IMR-90 (cell line): Measurements from ENCODE around the gene ZNF207.

Experiments
- CHD1 ChIP-seq: IDR thresholded peaks from 2 replicates; pipeline ENCODE4 v1.6.1; 2012; ENCODE audit warnings: low read depth, low read length, improper control_type of control experiment
- MAFK ChIP-seq: IDR thresholded peaks from 2 replicates; pipeline ENCODE4 v1.6.1; 2012; ENCODE audit warnings: low read depth, low read length, improper control_type of control experiment
- MAZ ChIP-seq: IDR thresholded peaks from 2 replicates; pipeline ENCODE4 v1.6.1; 2012; ENCODE audit warnings: low read depth, mild to moderate bottlenecking, low read length, improper control_type of control experiment, moderate library complexity, borderline replicate concordance
- MXI1 ChIP-seq: IDR thresholded peaks from 2 replicates; pipeline ENCODE4 v1.6.1; 2012; ENCODE audit warnings: low read depth, mild to moderate bottlenecking, low read length, moderate library complexity, borderline replicate concordance
- POLR2A ChIP-seq: IDR thresholded peaks from 2 replicates; pipeline ENCODE4 v1.6.1; 2012; ENCODE audit warnings: mild to moderate bottlenecking, low read depth, low read length
- RAD21 ChIP-seq: IDR thresholded peaks from 2 replicates; pipeline ENCODE4 v1.6.1; 2012; ENCODE audit warnings: low read length, improper control_type of control experiment
- RCOR1 ChIP-seq: IDR thresholded peaks from 2 replicates; pipeline ENCODE4 v1.6.1; 2012; ENCODE audit warnings: mild to moderate bottlenecking, low read length, improper control_type of control experiment; ENCODE audit not compliant: insufficient replicate concordance
- TF ChIP-seq, protein P1 (sequence below): conservative IDR thresholded peaks from 2 replicates; pipeline ENCODE4 v1.5.1; 2012; ENCODE audit warnings: mild to moderate bottlenecking, low read depth, low read length, improper control_type of control experiment
- TF ChIP-seq, protein P2 (sequence below): fragments of 150-350 bp; IDR thresholded peaks from 2 replicates; pipeline ENCODE4 v1.6.1; 2017; ENCODE audit warnings: mild to moderate bottlenecking, antibody characterized with exemption, low read length, low read depth
- TF ChIP-seq, protein P3 (sequence below): fragments of 150-350 bp; IDR thresholded peaks from 2 replicates; pipeline ENCODE4 v1.6.1; 2016; ENCODE audit warnings: low read depth, mild to moderate bottlenecking, low read length, moderate library complexity, borderline replicate concordance

DNA sequence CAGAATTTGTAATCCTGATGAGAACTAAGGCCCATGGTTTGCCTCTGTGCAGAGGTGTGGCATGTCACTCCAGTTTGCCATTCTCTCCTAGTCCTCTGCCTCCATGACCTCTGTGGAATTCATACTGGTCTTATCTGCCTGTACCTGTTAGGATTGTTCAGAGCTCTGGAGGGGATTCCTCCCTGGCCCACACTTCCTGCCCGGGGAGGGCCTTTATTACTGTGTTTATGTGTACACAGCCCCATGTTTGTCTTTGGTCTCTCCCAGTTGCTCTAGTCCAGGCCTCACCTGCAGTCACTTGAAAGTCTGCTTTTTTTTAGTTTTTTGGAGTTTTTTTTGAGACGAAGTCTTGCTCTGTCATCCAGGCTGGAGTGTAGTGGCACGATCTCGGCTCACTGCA lies 47.9 kb upstream of the ZNF207 start:
- TF ChIP-seq, protein P1, sequence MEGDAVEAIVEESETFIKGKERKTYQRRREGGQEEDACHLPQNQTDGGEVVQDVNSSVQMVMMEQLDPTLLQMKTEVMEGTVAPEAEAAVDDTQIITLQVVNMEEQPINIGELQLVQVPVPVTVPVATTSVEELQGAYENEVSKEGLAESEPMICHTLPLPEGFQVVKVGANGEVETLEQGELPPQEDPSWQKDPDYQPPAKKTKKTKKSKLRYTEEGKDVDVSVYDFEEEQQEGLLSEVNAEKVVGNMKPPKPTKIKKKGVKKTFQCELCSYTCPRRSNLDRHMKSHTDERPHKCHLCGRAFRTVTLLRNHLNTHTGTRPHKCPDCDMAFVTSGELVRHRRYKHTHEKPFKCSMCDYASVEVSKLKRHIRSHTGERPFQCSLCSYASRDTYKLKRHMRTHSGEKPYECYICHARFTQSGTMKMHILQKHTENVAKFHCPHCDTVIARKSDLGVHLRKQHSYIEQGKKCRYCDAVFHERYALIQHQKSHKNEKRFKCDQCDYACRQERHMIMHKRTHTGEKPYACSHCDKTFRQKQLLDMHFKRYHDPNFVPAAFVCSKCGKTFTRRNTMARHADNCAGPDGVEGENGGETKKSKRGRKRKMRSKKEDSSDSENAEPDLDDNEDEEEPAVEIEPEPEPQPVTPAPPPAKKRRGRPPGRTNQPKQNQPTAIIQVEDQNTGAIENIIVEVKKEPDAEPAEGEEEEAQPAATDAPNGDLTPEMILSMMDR: no peak
- no peak for TF ChIP-seq MAFK
- no peak for TF ChIP-seq POLR2A
- no peak for TF ChIP-seq MAZ
- no peak for TF ChIP-seq MXI1
- TF ChIP-seq, protein P2, sequence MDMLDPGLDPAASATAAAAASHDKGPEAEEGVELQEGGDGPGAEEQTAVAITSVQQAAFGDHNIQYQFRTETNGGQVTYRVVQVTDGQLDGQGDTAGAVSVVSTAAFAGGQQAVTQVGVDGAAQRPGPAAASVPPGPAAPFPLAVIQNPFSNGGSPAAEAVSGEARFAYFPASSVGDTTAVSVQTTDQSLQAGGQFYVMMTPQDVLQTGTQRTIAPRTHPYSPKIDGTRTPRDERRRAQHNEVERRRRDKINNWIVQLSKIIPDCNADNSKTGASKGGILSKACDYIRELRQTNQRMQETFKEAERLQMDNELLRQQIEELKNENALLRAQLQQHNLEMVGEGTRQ: no peak
- no peak for TF ChIP-seq RCOR1
- TF ChIP-seq RAD21: no peak
- no peak for TF ChIP-seq CHD1
- TF ChIP-seq, protein P3, sequence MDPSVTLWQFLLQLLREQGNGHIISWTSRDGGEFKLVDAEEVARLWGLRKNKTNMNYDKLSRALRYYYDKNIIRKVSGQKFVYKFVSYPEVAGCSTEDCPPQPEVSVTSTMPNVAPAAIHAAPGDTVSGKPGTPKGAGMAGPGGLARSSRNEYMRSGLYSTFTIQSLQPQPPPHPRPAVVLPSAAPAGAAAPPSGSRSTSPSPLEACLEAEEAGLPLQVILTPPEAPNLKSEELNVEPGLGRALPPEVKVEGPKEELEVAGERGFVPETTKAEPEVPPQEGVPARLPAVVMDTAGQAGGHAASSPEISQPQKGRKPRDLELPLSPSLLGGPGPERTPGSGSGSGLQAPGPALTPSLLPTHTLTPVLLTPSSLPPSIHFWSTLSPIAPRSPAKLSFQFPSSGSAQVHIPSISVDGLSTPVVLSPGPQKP: no peak
